Activated T-cell treated with anti-CD3 and anti-CD28 coated beads for 4 hours (primary cell): ENCODE measurements around the gene RPP21.

Experiments
- DNase-seq: peaks from one replicate; pipeline ENCODE4 v3.0.0-alpha.2; 2020

Gene RPP21

GRCh38 chr6:30344868-30345671 is at the start of gene RPP21:
Gene RPP21 (plus strand): TSS chr6:30345156. CDS start chr6:30345172, 16 bp downstream.
- peak; percentile 79 for DNase-seq

- DNase-seq: no peak
Measured at GRCh38 chr6:30295837-30296236, 49.1 kb upstream of the RPP21 start.

GRCh38 chr6:30304002-30304401 is 41.0 kb upstream of the RPP21 start:
- DNase-seq: no peak

GRCh38 chr6:30311101-30311500 is 33.9 kb upstream of the RPP21 start:
- no peak for DNase-seq

GRCh38 chr6:30311671-30312070 is 33.3 kb upstream of the RPP21 start:
- DNase-seq: no peak

- DNase-seq: no peak
Measured at GRCh38 chr6:30312266-30312665, 32.7 kb upstream of the RPP21 start.

- DNase-seq: no peak
Measured at GRCh38 chr6:30312676-30313321, 32.2 kb upstream of the RPP21 start.

GRCh38 chr6:30315156-30315555 is 29.8 kb upstream of the RPP21 start:
- no peak for DNase-seq

- DNase-seq: no peak
Measured at GRCh38 chr6:30317913-30318589, 26.9 kb upstream of the RPP21 start.

GRCh38 chr6:30319146-30319835 is 25.7 kb upstream of the RPP21 start:
- DNase-seq: no peak

- no peak for DNase-seq
Measured at GRCh38 chr6:30321692-30322388, 23.1 kb upstream of the RPP21 start.

GRCh38 chr6:30322527-30323501 is 22.1 kb upstream of the RPP21 start:
- DNase-seq: peak; percentile 24

- no peak for DNase-seq
Measured at GRCh38 chr6:30323806-30324205, 21.1 kb upstream of the RPP21 start.

- peak; percentile 77 for DNase-seq
Measured at GRCh38 chr6:30325150-30325872, 19.6 kb upstream of the RPP21 start.

GRCh38 chr6:30325873-30326525 is 19.0 kb upstream of the RPP21 start:
- peak; percentile 52 for DNase-seq

- peak; percentile 85 for DNase-seq
Measured at GRCh38 chr6:30326526-30327231, 18.3 kb upstream of the RPP21 start, which contains the start of gene TRIM39. Gene TRIM39 (plus strand): TSS chr6:30326927. CDS start chr6:30329318, 2,391 bp downstream.

- no peak for DNase-seq
Measured at GRCh38 chr6:30327232-30327746, 17.7 kb upstream of the RPP21 start.

- DNase-seq: no peak
Measured at GRCh38 chr6:30328397-30328796, 16.6 kb upstream of the RPP21 start.

- no peak for DNase-seq
Measured at GRCh38 chr6:30329331-30329730, 15.6 kb upstream of the RPP21 start.
